ENCODE results near the gene PSME2.

Gene PSME2

GRCh38 chr14:24146453-24146977, at the start of gene PSME2:
PSME2 (minus strand) TSS chr14:24146610; CDS start chr14:24146581, 29 bp downstream.
- DNase-seq (ENCODE audit: low read depth), result peak; percentile 96

- peak; percentile 90 for DNase-seq (ENCODE audit: low read depth)
Observed at GRCh38 chr14:24195186-24196070, 49.0 kb upstream of the PSME2 start, which contains the start of gene TM9SF1. TM9SF1 (minus strand) TSS chr14:24195441; CDS start chr14:24195019, 422 bp downstream.

GRCh38 chr14:24194873-24195185, 48.4 kb upstream of the PSME2 start:
- no peak for DNase-seq (ENCODE audit: low read depth)

- no peak for DNase-seq (ENCODE audit: low read depth)
Observed at GRCh38 chr14:24194186-24194872, 47.9 kb upstream of the PSME2 start.

GRCh38 chr14:24192933-24193332, 46.5 kb upstream of the PSME2 start:
- DNase-seq (ENCODE audit: low read depth), result no peak

- no peak for DNase-seq (ENCODE audit: low read depth)
Observed at GRCh38 chr14:24190416-24190815, 44.0 kb upstream of the PSME2 start.

- DNase-seq (ENCODE audit: low read depth), result no peak
Observed at GRCh38 chr14:24189460-24189859, 43.0 kb upstream of the PSME2 start.

GRCh38 chr14:24189059-24189375, 42.6 kb upstream of the PSME2 start:
- DNase-seq (ENCODE audit: low read depth), result no peak

- peak; percentile 98 for DNase-seq (ENCODE audit: low read depth)
Observed at GRCh38 chr14:24188251-24189058, 42.0 kb upstream of the PSME2 start, which contains the start of gene IPO4. IPO4 (minus strand) TSS chr14:24188816; CDS start chr14:24188787, 29 bp downstream.

GRCh38 chr14:24187539-24187915, 41.1 kb upstream of the PSME2 start:
- DNase-seq (ENCODE audit: low read depth), result no peak

GRCh38 chr14:24186831-24187538, 40.6 kb upstream of the PSME2 start:
- DNase-seq (ENCODE audit: low read depth), result no peak

- DNase-seq (ENCODE audit: low read depth), result no peak
Observed at GRCh38 chr14:24185741-24186140, 39.3 kb upstream of the PSME2 start.

GRCh38 chr14:24185026-24185425, 38.6 kb upstream of the PSME2 start:
- DNase-seq (ENCODE audit: low read depth), result no peak

- no peak for DNase-seq (ENCODE audit: low read depth)
Observed at GRCh38 chr14:24184104-24184970, 37.9 kb upstream of the PSME2 start.

- DNase-seq (ENCODE audit: low read depth), result no peak
Observed at GRCh38 chr14:24183014-24183481, 36.6 kb upstream of the PSME2 start.

GRCh38 chr14:24182110-24182882, 35.9 kb upstream of the PSME2 start:
- DNase-seq (ENCODE audit: low read depth), result no peak

GRCh38 chr14:24181371-24182077, 35.1 kb upstream of the PSME2 start:
- no peak for DNase-seq (ENCODE audit: low read depth)

- DNase-seq (ENCODE audit: low read depth), result peak; percentile 84
Observed at GRCh38 chr14:24179961-24180796, 33.8 kb upstream of the PSME2 start.

Measured in fibroblast of gingiva (primary cell).